HuH-7.5 (cell line): ENCODE results near the gene TRAPPC3.
A peak's percentile ranks its signal among the peaks of the same experiment; 100 is the strongest.

Experiments
- DNase-seq: peaks from one replicate; pipeline ENCODE4 v3.0.0; 2011; ENCODE audit warnings: low spot score

TRAPPC3 gene

DNA sequence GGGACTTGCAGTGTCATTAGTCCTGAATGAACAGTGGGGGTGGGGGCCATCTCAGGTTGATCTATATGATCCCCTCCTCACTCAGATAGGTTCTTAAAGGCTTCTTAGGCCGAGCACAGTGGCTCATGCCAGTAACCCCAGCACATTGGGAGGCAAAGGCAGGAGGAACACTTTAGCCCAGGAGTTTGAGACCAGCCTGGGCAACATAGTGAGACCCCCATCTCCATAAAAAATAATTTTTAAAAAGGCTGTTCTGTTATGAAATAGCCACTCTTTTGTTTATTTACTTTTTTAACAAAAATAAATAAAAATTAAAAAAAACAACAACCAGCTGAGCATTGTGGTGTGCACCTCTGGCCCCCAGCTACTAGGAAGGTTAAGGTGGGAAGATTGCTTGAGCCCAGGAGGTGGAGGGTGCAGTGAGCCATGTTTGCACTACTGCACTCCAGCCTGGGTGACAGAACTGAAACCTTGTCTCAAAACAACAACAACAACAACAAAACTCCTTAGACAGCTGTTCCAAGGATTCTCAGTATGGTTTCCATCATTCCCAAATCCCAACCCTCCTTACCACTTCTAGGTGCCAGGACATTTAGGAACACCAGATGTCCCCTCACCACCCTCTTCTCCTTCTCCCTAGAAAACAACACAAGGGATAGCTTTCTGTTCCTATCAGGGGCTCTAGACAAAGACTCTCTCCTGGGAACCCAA is 2.0 kb upstream of the TRAPPC3 start:
- no peak for DNase-seq

DNA sequence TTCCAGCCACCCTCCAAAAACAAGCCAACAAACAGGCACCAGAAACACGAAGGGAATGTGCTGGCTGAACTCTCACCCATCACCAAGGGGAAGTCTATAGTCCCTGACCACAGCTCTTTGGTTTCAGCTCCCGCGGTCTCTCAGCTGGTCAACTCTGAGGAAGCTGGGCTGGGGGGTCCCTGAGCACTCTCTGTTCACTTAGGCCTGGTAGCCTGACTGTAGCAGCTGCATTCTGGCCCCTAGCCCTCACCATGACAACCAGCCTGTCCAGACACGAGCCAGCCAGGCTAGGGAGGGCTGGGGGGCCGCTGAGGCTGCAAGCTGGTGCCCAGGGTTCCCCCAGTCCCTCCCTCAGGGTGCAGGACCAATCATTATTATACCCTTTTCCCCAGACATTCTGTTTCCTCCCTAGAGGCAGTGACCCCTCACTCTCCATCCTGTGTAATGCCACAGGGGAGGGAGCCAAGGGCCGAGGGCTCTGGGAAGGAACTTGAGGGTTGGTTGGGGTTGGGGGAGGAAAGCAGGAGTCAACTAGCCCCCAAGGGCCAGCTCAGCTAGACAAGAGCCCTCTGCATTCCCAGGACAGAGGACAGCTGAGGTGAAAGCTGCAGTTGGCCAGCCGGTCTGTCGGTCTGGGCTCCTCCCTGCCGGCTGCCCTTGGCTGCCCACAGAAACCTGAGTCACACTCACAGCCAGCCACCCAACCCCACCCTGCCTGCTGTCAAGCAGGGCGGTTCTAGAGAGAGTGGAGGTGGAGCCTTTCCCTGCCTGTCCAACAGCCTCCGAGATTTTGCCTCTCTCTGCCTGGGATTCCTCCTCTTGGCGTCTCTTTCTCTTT is 1.2 kb upstream of the TRAPPC3 start:
- DNase-seq: peak; percentile 89

DNA sequence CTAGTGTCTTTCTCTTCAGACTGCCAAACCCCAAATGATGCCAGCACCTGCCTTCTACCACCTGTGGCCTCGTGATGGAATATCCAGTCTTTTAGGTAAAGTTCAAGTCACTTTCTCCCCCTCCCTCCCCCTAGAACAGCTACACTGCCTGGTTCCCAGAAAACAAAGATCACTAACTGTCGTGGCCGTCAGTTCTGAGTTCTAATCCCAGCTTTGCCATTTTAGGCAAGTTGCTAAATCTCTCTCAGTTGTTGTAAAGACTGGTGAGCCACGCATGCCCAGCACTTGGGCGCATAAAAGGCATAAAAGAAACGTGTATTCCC is 648 bp upstream of the TRAPPC3 start:
- DNase-seq: no peak

DNA sequence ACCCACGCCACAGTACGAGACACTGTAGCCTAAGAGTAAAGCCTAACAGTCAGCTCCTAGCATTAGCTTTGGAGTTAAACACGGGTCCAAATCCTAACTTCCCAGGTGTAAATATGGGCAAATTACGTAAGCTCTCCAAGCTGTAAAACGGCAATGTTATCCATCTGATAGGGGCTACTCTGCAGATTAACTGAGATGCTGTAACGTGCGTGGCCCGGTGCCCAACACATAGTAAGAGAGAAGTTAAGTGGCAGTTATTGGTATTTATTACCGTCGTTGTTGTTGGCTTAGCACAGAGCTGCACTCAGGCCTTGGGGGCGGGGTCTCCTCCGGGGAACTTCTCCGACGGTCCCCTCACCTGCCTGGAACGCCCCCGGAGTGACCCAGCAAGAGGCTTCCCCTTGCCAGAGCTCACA is 457 bp downstream of the TRAPPC3 start:
- DNase-seq: no peak

DNA sequence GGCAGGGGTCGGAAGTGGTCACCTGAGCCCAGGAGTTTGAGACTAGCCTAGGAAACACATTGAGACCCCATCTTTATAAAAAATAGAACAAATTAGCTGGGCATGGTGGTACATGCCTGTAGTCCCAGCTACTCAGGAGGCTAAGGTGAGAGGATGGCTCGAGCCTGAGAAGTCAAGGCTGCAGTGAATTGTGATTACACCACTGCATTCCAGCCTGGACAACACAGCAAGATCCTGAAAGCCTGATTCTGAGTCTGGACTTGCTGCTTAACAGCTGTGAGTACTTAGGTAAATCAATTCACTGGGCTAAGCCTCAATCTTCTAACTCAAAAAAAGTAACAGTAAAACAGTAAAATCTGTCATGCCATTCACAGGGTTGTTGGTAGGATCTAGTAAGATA is 4.9 kb downstream of the TRAPPC3 start:
- no peak for DNase-seq

DNA sequence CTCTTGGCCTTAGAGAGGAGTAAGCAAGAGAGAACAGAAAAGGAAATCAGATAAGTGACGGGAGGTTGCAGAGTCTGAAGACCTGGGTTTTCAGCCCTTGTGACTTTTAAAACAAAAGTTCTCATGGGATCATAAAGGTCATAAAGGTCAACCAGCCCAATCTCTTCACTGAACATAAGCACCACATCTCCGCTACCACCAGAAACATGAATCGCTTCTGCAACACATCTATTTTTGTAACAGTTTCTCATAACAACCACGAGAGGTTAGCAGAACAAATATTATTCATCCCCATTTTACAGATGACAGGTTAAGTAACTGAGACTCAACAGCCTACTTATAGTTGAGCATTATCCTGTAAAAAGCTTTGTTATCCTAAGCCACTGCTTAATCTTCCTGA is 5.9 kb downstream of the TRAPPC3 start:
- DNase-seq: no peak

DNA sequence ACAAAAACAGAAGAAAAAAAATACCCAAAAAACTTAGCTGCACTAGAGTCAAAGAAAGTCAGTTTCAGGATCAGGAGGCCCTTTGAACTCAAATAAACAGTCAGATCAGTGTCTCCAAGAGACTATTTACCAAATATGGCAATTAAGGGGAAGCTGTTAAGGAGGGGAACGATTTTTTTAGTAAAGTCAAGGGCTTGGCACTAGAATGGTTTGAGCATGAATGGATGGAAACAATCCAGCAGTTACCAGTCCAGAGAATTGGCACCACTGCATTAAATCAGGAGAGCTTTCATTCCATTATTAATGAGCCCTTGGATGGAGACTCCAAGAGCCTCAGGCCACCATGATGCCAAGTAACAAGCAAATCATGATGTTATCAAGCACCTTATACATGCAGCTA is 7.2 kb downstream of the TRAPPC3 start:
- no peak for DNase-seq

DNA sequence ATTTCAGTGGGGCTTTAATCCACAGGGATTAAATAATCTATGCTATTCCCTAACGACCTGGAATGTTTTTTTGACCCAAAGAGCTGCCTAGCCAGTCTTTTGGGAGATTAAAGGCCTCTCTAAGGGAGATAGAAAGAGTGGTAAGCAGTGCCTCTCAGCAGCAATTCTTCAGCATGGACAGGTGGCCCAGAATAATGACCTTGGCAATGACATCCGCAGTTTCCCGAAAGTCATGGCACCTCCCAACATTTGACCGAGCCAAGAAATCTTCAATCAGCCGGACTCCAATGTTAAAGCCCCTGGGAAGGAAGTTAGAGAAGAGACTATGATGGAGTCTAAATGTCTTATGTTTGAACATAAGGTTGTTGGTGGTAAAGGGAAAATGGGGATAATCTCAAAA is 9.8 kb downstream of the TRAPPC3 start:
- no peak for DNase-seq

DNA sequence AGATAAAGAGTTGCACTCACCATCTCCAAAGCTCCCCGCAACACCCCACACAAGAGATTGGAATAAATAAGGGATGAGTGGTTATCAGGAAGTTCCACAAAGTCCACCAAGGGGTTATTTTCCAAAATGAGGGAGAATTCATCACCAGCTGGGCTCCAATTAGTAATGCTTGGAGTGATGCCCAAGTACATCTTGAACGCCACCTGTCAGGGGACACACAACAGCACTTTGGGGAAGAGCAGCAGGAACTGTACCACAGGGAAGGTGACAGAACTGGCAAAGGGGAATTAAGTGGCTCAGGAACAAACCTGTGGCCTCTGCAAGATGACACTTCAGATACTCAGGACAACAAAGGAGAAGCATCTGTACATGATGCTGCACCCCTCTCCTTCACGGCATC is 11.5 kb downstream of the TRAPPC3 start:
- DNase-seq: no peak

DNA sequence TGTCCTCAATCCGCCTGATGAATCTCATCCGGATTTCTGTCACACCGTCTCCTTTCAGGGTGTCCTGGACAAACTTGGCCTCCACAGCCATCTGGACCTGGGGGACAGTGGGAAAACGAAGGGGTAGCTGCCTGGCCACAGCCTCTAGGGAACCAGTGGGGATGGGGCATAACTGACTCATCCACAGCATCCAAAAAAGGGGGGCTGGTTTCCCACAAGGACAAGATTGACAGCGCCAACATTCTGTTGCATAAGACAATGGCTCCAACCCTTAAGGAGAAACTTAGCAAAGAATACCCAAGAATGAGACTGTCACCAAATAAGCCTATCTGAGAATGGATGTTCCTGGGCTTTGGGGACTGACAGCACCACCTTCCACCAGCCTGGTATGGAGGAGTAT is 12.1 kb downstream of the TRAPPC3 start:
- no peak for DNase-seq

DNA sequence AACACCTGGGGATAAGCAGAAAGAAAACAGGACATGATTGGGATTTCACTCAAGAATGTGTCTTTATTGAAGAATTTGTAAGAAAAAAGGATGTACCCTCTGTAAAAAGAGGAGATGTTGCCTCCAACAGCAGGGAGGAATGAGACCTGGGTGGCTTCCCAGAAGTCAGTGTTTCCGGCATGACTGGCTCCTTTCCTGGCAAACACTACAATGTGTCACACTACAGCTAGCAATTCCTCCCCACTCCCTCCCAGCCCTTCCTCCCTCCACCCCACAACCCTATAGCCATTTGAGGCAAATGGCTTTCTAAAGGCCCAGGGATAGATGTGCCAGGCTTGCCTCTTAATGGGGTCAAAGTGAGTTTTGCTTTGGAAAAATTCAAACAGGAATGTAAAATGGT is 12.8 kb downstream of the TRAPPC3 start:
- DNase-seq: no peak

DNA sequence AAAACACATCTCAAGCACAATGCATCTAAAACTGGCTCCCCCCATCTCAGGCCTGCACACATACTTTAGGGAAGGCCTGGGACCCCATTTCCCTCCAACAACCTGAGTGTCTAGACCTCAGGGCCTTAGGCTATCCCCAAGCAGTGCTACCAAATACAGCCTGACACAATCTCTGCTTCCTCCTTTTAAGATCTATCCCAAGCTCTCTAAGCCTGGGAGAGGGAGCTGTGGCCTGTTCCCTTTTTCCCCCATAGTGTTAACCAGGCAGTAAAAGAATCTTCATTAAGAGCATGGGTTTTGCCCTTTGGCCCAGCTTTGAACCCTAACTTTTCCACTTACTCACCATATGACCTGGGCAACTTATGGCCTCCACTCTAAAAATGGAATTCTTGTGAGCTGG is 13.5 kb downstream of the TRAPPC3 start:
- DNase-seq: no peak

DNA sequence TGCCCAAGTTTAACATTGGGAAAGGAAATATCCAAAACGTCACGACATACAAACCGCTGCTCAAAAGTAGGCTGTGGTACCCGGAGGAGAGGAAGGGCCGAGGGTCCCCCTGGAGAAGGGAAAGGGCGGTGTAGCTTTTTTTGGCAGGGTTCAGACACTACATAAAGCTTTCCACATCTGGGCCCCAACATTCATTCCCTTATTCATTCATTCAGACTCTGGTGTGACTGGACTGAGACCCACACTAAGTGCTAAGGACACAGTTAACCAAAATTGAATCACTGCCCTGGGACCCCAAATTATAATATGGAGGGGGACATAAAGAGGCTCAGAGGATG is 14.0 kb downstream of the TRAPPC3 start:
- DNase-seq: no peak

DNA sequence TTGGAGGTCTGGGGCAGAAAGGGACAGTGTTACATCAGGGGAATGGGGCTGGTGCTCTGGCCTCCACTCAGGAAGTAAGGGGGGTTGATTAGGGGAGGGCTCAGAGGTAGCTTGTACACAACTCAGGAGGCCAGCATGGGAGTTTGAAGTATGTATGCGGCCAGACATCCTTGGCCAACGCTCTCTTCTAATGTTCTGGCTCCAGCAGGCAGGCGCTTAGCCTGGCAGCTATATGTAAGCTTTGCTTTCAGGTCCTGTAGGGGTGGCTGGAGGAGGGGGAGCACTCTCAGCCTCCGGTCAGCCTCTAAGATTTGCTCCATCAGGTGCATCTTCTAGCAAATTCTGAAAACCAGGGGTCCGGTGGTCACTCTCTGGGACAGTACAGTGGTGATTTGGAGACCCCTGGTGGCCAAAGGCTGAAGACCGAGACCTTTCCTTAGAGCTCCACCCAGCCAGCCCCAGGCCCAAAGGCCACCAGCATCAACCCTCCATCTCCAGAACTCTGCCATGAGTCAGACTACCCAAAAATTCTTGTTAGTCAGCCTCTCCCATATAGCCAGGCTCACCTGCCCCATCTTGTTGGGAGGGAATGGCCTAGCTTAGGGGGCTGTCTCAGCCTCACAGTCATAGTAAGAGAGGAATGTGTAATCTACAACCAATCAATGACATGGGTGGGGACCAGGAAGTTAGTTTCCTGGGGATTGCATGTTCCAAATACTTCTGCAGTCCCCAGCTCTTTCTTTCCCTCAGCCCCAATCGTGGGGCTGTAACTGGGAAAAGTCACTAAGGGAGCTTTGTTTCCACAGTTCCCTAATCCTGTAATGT is 14.6 kb downstream of the TRAPPC3 start:
- DNase-seq: peak; percentile 68

DNA sequence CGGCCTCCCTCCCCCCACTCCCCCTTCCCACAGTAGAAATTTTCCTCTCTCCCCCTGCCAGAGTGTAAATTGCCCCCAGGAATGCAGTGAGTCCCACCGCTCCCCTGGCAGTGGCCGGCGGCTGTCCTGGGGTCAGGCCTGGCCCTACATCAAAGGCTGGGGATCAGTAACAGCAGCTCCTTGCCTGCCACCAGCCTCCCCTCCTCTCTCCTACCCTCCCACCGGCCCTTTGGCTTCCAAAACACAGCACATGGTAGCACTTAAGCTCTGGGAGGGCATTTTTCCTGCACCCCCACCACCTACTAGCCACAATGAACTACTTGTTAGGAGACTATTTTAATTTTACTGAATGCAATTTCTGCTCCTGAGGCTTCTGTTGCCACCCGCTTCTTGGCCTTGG is 15.3 kb downstream of the TRAPPC3 start:
- DNase-seq: no peak

DNA sequence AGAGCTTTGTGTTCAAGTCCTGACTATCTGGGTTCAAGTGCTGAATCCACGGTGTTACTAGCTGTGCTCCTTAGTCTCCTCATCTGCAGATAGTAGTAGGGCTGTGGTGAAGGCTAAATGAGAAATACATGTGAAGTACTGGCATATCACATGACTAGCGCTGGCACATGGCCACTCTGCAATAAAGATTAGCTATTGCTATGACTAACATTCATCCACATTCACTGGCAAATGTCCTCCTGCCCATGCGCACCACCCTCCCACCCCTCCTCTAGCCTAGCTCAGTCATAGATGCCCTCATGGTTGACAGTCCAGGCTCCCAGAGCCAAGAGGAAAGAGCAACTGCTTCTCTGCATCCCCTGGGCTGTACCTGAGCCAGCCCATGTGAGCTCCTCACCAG is 15.8 kb downstream of the TRAPPC3 start:
- no peak for DNase-seq

DNA sequence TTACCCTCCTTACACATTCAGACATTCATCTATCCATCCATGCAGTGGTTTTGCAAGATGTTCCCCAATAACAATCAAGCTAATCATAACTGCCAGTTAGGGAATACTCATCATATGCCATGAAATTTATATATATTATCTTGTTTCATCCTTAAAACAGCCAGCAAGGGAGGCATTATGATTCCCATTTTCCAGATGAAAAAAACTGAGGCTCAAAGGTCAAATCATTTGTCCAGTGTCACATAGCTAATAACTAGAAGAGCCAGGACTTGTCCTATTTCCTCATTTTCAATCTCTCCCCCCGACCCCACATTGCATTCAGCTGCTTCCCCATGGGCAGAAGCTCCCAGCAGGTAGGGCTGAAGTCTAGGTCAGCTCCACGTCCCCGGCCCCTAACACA is 17.3 kb downstream of the TRAPPC3 start:
- no peak for DNase-seq

DNA sequence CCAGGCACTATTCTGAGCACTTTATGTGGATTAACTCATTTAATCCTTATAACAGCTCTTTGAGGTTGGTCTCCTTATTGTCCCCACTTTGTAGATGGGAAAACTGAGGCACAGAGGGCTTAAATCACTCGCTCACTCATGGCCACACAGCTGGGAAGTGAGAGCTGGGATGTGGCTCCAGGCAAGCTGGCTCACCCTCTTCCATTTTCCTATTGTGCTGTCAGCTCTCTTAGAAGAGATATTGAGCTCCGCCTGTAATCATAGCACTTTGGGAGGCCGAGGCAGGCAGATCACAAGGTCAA is 20.4 kb downstream of the TRAPPC3 start:
- DNase-seq: no peak

DNA sequence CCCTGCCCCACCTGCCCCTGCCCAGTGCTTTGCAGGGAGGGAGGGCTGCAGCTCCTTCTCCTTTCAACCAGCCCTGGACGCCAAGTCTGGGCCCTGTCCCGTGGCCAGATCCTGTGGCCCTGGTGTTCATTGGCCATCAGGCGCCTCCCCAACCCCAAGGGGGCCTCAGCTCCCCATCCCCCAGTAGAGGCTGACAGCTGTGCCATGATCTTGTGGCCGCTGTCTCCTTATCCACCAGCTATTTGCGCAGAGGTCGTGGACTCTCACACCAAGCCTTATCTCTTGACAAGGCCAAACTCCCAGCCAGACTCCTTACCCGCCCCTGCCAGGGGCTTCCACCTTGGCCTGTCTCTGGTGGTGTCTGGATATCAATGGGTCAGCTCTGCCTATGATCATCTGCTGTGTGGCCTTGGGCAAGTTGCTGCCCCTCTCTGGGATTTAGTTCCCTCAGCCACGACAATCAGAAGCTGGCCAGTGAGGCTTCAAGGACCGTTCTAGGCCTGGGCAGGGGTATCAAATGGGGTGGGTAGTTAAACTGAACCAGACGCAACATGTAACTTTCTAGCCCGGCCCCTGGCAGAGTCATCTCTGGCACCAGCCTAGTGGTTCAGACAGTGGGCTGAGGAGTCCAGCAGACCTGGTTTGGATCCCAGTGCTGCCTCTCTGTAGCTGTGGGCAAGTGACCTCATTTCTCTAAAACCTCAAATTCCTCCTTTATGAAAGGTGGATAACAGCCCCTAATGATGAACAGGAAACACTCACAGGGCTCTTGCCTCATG is 21.0 kb downstream of the TRAPPC3 start:
- no peak for DNase-seq

DNA sequence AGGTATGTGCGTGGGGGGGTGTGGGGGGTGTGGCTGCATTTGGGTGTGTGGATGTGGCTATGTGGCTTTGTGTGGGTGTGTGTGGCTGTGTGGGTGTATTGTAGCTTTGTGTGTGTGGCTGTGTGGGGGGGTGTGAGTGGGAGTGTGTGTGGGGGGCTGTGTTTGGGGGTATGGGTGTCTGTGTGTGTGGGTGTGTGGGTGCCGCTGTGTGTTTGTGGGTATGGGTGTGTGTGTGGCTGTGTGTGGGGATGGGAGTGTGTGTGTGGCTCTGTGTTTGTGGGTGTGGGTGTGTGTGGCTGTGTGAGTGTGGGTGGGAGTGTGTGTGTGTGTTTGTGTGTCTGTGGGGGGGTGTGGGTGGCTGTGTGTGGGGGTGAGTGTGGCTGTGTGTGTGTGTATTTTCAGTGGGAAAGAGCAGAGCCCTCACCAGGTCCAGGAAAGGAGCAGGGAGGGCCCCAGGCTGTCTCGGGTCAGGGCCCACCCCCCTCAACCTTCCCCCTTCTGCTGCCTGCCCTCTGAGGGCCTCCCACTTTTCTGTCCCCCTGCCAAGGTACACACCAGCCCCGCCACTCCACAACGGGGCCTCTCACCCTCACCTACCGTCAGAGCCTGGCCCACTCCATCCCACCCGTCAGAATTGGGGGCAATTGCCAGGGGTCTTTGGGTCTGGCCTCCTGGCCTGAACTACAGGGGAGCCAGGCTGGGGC is 22.3 kb downstream of the TRAPPC3 start:
- DNase-seq: no peak

DNA sequence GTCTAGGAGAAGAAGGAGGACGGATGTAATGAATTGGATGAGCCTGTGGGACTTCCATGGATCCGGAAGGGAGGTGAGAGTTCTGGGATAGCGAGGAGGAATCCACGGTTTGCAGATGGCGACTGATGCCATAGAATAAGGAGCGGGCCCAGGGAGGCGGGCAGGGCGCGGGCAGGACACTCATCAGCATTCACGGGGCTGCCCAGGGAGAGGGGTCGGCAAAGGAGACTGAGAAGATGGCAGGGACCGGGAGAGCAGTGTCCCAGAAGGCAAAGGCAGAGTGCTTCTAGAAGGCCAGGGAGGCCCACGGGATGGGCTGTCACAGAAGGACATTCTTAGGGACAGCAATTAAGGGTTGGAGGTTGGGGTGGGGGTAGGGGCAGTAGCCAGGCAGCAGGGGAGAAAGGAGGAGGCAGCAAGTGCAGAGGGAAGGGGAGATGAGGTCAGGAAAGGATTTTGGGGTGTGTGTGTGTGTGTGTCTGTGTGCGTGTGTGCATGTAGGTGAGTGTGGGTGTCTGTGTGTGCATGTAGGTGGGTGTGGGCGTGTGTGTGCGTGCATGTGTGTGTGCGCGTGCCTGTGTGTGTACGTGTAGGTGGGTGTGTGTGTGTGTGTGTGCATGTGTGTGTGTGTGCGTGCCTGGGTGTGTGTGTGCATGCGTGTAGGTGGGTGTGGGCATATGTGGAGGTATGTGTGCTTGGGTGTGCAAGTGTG is 23.1 kb downstream of the TRAPPC3 start:
- no peak for DNase-seq
